ENCODE results near the gene KBTBD13.
A peak's percentile ranks its signal among the peaks of the same experiment; 100 is the strongest.
"Not testable (repeated sequence)": the region's sequence is repeated elsewhere in the genome, so short reads cannot be mapped to it uniquely, and the experiment has no call there.

KBTBD13 gene

GRCh38 chr15:65076486-65077290 lies at the start of gene KBTBD13:
TSS of gene KBTBD13 (plus strand) at chr15:65076746. CDS start at chr15:65076816, 70 bp downstream.
- no peak for DNase-seq

- no peak for DNase-seq
Observed at GRCh38 chr15:65026756-65027155, 49.8 kb upstream of the KBTBD13 start.

- DNase-seq = no peak
Observed at GRCh38 chr15:65027593-65027992, 49.0 kb upstream of the KBTBD13 start.

GRCh38 chr15:65028338-65028737 lies 48.2 kb upstream of the KBTBD13 start:
- no peak for DNase-seq

GRCh38 chr15:65028921-65029735 lies 47.4 kb upstream of the KBTBD13 start, which contains the start of gene MTFMT:
TSS of gene MTFMT (minus strand) at chr15:65029639. CDS start at chr15:65029613, 26 bp downstream.
- DNase-seq = peak; percentile 57

GRCh38 chr15:65029736-65030208 lies 46.8 kb upstream of the KBTBD13 start:
- no peak for DNase-seq

- DNase-seq = peak; percentile 89
Observed at GRCh38 chr15:65032801-65033537, 43.6 kb upstream of the KBTBD13 start.

- peak; percentile 51 for DNase-seq
Observed at GRCh38 chr15:65033659-65034269, 42.8 kb upstream of the KBTBD13 start.

GRCh38 chr15:65034719-65035118 lies 41.8 kb upstream of the KBTBD13 start:
- no peak for DNase-seq

- no peak for DNase-seq
Observed at GRCh38 chr15:65037309-65037708, 39.2 kb upstream of the KBTBD13 start.

GRCh38 chr15:65038428-65038827 lies 38.1 kb upstream of the KBTBD13 start:
- no peak for DNase-seq

- no peak for DNase-seq
Observed at GRCh38 chr15:65038836-65039235, 37.7 kb upstream of the KBTBD13 start.

GRCh38 chr15:65040461-65040860 lies 36.1 kb upstream of the KBTBD13 start:
- DNase-seq = no peak

GRCh38 chr15:65041787-65042186 lies 34.8 kb upstream of the KBTBD13 start:
- no peak for DNase-seq

- DNase-seq = no peak
Observed at GRCh38 chr15:65042776-65043327, 33.7 kb upstream of the KBTBD13 start.

- DNase-seq = not testable (repeated sequence)
Observed at GRCh38 chr15:65044218-65044617, 32.3 kb upstream of the KBTBD13 start.

- peak; percentile 67 for DNase-seq
Observed at GRCh38 chr15:65044724-65045481, 31.6 kb upstream of the KBTBD13 start, which contains the start of gene SLC51B. TSS of gene SLC51B (plus strand) at chr15:65045387. CDS start at chr15:65050005, 4,618 bp downstream.

GRCh38 chr15:65048241-65048640 lies 28.3 kb upstream of the KBTBD13 start:
- no peak for DNase-seq

GRCh38 chr15:65049418-65049840 lies 27.1 kb upstream of the KBTBD13 start:
- peak; percentile 95 for DNase-seq

- DNase-seq = no peak
Observed at GRCh38 chr15:65050270-65050669, 26.3 kb upstream of the KBTBD13 start.

- no peak for DNase-seq
Observed at GRCh38 chr15:65051266-65051665, 25.3 kb upstream of the KBTBD13 start.

Data from SHP77 treated with DMSO at 0.1 percent for 48 hours (cell line).